Measurements from ENCODE around the gene PLXND1. TPM values are rescaled to one million over a fixed set of nuclear protein-coding genes. Genes with fewer than 3 reads are reported as not detected.
"Not testable (repeated sequence)": the region's sequence is repeated elsewhere in the genome, so short reads cannot be mapped to it uniquely, and the experiment has no call there.

The PLXND1 gene
- total and polyA plus RNA-seq, 9 donors = 91.2 to 175 (median 141) TPM

DNA sequence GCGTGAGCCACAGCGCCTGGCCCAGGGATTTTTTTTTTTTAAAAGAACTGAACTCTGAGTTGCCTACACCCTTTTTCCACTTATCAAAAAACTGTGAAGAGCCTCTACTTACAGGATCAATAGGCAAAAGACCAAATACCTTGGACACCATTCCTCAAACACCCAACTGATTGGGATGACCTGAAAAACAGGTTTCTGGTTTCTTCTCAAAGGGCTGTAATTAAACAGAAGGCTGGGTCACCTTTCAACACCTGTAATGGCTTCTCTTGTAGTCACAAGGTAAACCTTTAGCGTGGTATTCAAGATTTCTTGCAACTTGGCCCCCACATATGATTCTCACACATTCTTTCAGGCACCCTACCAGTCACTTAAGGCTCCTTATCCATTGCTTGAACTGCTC lies 38.4 kb upstream of the PLXND1 start:
- peaks cover 4% of the 10 kb centered on the region for H3K36me3 ChIP-seq (ENCODE audit: control insufficient read depth, insufficient read depth, low read length)
- H3K4me1 ChIP-seq (ENCODE audit: control insufficient read depth, insufficient read depth, low read length) = peaks cover 5% of the 10 kb centered on the region
- no peak overlapping the region for H3K4me3 ChIP-seq (ENCODE audit: low read length)
- H3K27ac ChIP-seq (ENCODE audit: low read length) = no peak overlapping the region
- 97% methylated on average over 3 of the region's 3 CpGs for WGBS (ENCODE audit: insufficient coverage)
- no peaks in the 10 kb centered on the region for H3K9me3 ChIP-seq (replicated peaks; ENCODE audit: control insufficient read depth, low read depth, low read length)
- DNase-seq = no peak
- H3K27me3 ChIP-seq (ENCODE audit: control insufficient read depth, insufficient read depth, low read length) = no peaks in the 10 kb centered on the region

DNA sequence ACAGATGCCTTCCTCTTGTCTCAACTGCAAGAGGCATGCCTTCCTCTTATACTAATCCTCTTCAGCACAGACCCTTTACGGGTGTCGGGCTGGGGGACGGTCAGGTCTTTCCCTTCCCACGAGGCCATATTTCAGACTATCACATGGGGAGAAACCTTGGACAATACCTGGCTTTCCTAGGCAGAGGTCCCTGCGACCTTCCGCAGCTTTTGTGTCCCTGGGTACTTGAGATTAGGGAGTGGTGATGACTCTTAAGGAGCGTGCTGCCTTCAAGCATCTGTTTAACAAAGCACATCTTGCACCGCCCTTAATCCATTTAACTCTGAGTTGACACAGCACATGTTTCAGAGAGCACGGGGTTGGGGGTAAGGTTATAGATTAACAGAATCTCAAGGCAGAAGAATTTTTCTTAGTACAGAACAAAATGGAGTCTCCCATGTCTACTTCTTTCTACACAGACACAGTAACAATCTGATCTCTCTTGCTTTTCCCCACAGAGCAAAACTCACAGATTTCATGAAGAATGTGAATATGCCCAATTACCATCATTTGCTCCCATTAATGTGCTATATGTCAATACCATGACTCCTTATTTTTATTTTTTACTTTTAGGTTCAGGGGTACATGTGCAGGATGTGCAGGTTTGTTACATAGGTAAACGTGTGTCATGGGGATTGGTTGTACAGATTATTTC lies 35.2 kb upstream of the PLXND1 start:
- H3K4me1 ChIP-seq (ENCODE audit: control insufficient read depth, insufficient read depth, low read length); DNase-seq; H3K27me3 ChIP-seq (ENCODE audit: control insufficient read depth, insufficient read depth, low read length); H3K9me3 ChIP-seq (replicated peaks; ENCODE audit: control insufficient read depth, low read depth, low read length); H3K4me3 ChIP-seq (ENCODE audit: low read length); H3K36me3 ChIP-seq (ENCODE audit: control insufficient read depth, insufficient read depth, low read length); H3K27ac ChIP-seq (ENCODE audit: low read length): not testable (repeated sequence)
- WGBS (ENCODE audit: insufficient coverage) = no CpG with 5 or more reads among the region's 10 CpGs

DNA sequence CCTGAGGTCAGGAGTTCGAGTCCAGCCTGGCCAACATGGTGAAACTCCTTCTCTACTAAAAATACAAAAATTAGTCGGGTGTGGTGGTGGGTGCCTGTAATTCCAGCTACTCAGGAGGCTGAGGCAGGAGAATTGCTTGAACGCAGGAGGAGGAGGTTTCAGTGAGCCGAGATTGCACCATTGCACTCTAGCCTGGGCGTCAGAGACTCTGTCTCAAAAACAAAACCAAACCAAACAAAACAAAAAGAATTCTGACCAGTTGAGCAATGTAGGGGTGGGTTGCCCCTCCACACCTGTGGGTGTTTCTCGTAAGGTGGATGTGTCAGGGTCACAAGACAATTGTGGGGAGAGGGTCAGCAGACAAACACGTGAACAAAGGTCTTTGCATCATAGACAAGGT lies 34.5 kb upstream of the PLXND1 start:
- H3K27me3 ChIP-seq (ENCODE audit: control insufficient read depth, insufficient read depth, low read length); H3K4me3 ChIP-seq (ENCODE audit: low read length); H3K9me3 ChIP-seq (replicated peaks; ENCODE audit: control insufficient read depth, low read depth, low read length); H3K36me3 ChIP-seq (ENCODE audit: control insufficient read depth, insufficient read depth, low read length); H3K27ac ChIP-seq (ENCODE audit: low read length); DNase-seq; H3K4me1 ChIP-seq (ENCODE audit: control insufficient read depth, insufficient read depth, low read length): not testable (repeated sequence)
- WGBS (ENCODE audit: insufficient coverage) = no CpG with 5 or more reads among the region's 7 CpGs

DNA sequence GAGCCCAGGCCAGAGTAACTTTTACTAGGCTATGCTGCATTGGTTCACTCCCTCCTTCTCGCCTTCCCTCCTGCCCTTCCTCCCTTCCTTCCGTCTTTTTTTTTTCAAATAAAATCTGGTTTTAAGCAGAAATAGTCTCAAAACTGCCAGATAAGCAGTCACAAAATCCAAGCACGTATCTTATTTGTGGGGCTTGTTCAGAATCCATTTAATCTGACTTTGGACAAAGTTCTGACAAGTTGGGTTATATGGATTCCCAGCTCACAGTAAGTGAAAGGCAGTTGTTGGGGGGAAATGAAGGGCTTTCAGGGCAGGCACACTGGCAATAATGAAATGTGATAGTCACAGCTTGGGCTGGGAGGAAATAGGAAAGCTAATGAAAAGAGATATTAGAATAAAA lies 32.0 kb upstream of the PLXND1 start:
- Histone ChIP-seq H3K27me3 (ENCODE audit: control insufficient read depth, insufficient read depth, low read length) (no peaks in the 10 kb centered on the region), H3K27ac (ENCODE audit: low read length) (no peak overlapping the region), H3K4me1 (ENCODE audit: control insufficient read depth, insufficient read depth, low read length) (no peaks in the 10 kb centered on the region), H3K4me3 (ENCODE audit: low read length) (no peak overlapping the region), H3K9me3 (replicated peaks; ENCODE audit: control insufficient read depth, low read depth, low read length) (peaks cover 5% of the 10 kb centered on the region), H3K36me3 (ENCODE audit: control insufficient read depth, insufficient read depth, low read length) (no peaks in the 10 kb centered on the region)
- DNase-seq = no peak
- WGBS (ENCODE audit: insufficient coverage) = 73% methylated on average over 2 of the region's 3 CpGs

DNA sequence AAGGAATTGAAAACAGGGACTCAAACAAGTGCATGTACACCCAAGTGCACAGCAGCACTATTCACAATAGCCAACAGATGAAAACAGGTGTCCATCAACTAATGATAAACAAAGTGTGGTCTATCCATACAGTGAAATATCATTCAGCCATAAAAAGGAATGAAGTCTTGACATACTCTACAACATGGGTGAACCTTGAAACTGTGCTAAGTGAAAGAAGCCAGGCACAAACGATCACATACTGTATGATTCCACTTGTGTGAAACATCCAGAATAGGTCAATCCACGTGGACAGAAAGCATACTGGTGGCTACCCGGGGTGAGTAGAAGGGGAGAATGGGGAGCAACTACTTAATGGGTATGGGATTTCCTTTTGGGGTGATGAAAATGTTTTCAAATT lies 29.6 kb upstream of the PLXND1 start:
- Histone ChIP-seq H3K27ac (ENCODE audit: low read length) (no peak overlapping the region), H3K27me3 (ENCODE audit: control insufficient read depth, insufficient read depth, low read length) (no peaks in the 10 kb centered on the region), H3K9me3 (replicated peaks; ENCODE audit: control insufficient read depth, low read depth, low read length) (peaks cover 5% of the 10 kb centered on the region), H3K4me1 (ENCODE audit: control insufficient read depth, insufficient read depth, low read length) (no peaks in the 10 kb centered on the region), H3K36me3 (ENCODE audit: control insufficient read depth, insufficient read depth, low read length) (no peaks in the 10 kb centered on the region), H3K4me3 (ENCODE audit: low read length) (no peak overlapping the region)
- 90% methylated on average over 2 of the region's 3 CpGs for WGBS (ENCODE audit: insufficient coverage)
- DNase-seq = no peak

DNA sequence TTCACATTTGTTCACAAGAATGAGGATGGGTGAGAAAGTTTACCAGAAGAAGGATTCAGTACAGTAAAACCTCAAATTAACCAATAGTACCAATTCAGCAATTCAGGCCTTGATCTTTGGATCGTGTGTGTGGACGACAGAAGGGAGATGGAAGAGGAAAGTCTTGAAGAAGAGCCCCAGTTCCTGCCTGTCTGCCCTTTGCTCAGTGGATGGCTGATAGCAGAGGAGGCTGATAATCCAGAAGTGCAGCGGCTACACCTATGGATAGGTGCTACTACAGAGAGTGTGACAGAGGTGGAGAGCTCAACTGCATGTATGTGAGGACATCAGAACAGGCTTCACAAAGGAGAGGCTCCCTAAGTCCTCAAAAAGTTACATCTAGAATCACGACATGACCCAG lies 29.2 kb upstream of the PLXND1 start:
- Histone ChIP-seq H3K27me3 (ENCODE audit: control insufficient read depth, insufficient read depth, low read length) (no peaks in the 10 kb centered on the region), H3K4me3 (ENCODE audit: low read length) (no peak overlapping the region), H3K9me3 (replicated peaks; ENCODE audit: control insufficient read depth, low read depth, low read length) (peaks cover 5% of the 10 kb centered on the region), H3K36me3 (ENCODE audit: control insufficient read depth, insufficient read depth, low read length) (no peaks in the 10 kb centered on the region), H3K27ac (ENCODE audit: low read length) (no peak overlapping the region), H3K4me1 (ENCODE audit: control insufficient read depth, insufficient read depth, low read length) (no peaks in the 10 kb centered on the region)
- DNase-seq = no peak
- WGBS (ENCODE audit: insufficient coverage) = no CpG with 5 or more reads among the region's 4 CpGs

DNA sequence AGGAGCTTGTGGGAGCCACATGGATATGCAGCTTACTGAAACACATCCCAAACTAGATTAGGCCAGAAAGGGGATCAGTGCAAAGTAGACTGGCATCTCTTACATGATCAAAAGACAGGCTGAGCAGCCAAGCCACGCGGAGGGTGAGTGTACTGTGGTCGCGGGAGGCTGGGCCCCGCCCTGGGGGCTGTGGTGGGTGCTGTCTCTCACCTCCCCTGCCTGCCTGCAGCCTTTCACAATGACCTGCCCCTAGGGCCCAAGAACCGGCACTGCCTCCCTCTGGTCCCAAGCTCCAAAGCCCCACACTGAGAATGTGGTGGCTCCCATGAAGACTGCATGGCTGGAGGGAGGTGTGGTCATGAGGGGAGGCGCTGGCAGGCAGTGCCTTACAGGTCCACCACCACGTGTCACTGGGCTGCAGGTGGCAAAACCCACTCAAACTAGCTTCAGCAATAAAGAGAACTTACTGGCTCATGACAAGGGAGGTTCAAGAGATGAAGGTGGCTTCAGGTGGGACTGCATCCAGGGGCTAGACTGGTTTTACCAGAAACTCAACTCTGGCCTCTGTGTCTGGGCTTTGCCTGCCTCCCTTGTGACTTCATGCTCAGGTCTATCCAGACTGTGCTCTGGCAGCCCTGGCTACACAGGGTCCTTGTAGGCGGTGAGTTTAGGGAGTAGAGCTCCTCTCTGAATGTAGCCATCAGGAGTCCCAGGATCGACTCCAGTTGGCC lies 27.4 kb upstream of the PLXND1 start:
- Histone ChIP-seq H3K27ac (ENCODE audit: low read length) (no peak overlapping the region), H3K36me3 (ENCODE audit: control insufficient read depth, insufficient read depth, low read length) (no peaks in the 10 kb centered on the region), H3K4me3 (ENCODE audit: low read length) (no peak overlapping the region), H3K27me3 (ENCODE audit: control insufficient read depth, insufficient read depth, low read length) (no peaks in the 10 kb centered on the region), H3K9me3 (replicated peaks; ENCODE audit: control insufficient read depth, low read depth, low read length) (peaks cover 5% of the 10 kb centered on the region), H3K4me1 (ENCODE audit: control insufficient read depth, insufficient read depth, low read length) (no peaks in the 10 kb centered on the region)
- WGBS (ENCODE audit: insufficient coverage) = 62% methylated on average over 3 of the region's 10 CpGs
- no peak for DNase-seq

DNA sequence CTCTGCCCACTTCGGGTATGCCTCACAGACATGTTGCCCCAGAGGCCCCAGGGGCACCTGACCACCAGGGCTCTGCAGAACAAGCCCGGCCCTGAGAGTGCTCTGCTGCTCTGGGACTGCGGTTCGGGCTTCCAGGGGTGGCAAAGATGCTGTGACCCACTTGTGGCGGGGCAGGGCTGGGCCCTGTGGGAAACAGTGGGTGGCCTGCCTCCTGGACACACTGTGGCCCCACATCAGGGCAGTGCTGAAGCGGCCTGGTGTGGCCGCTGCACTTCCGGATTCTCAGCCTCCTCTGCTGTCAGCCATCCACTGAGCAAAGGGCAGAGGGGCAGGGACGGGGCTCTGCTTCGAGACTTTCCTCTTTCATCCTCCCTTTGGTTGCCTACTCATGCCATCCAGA lies 26.5 kb upstream of the PLXND1 start:
- H3K4me1 ChIP-seq (ENCODE audit: control insufficient read depth, insufficient read depth, low read length) = peaks cover 2% of the 10 kb centered on the region
- peaks cover 5% of the 10 kb centered on the region for H3K9me3 ChIP-seq (replicated peaks; ENCODE audit: control insufficient read depth, low read depth, low read length)
- no peaks in the 10 kb centered on the region for H3K36me3 ChIP-seq (ENCODE audit: control insufficient read depth, insufficient read depth, low read length)
- no peak overlapping the region for H3K4me3 ChIP-seq (ENCODE audit: low read length)
- DNase-seq = no peak
- 91% methylated on average over 10 of the region's 10 CpGs for WGBS (ENCODE audit: insufficient coverage)
- no peaks in the 10 kb centered on the region for H3K27me3 ChIP-seq (ENCODE audit: control insufficient read depth, insufficient read depth, low read length)
- no peak overlapping the region for H3K27ac ChIP-seq (ENCODE audit: low read length)

DNA sequence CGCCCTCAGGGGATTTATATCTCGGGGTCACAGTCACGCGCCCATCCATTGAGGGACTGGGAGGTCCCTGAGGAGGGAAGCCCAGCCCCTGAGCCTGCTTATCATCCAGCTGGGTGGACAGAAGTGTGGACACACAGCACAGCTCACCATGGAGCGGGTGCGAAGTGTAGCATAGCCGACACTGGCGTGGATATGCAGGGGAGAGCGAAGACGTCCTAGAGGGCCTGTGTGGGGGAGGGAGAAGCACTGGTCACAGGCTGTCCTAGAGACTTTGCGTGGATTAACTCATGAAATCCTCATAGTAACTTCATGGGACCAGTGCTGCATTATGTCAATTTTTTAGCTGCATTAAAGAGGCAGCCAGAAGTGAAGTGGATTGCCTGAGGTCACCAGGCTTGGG lies 26.1 kb upstream of the PLXND1 start:
- Histone ChIP-seq H3K27ac (ENCODE audit: low read length) (no peak overlapping the region), H3K4me1 (ENCODE audit: control insufficient read depth, insufficient read depth, low read length) (peaks cover 7% of the 10 kb centered on the region), H3K27me3 (ENCODE audit: control insufficient read depth, insufficient read depth, low read length) (no peaks in the 10 kb centered on the region), H3K4me3 (ENCODE audit: low read length) (no peak overlapping the region), H3K9me3 (replicated peaks; ENCODE audit: control insufficient read depth, low read depth, low read length) (peaks cover 5% of the 10 kb centered on the region), H3K36me3 (ENCODE audit: control insufficient read depth, insufficient read depth, low read length) (no peaks in the 10 kb centered on the region)
- DNase-seq = no peak
- WGBS (ENCODE audit: insufficient coverage) = 86% methylated on average over 11 of the region's 11 CpGs

DNA sequence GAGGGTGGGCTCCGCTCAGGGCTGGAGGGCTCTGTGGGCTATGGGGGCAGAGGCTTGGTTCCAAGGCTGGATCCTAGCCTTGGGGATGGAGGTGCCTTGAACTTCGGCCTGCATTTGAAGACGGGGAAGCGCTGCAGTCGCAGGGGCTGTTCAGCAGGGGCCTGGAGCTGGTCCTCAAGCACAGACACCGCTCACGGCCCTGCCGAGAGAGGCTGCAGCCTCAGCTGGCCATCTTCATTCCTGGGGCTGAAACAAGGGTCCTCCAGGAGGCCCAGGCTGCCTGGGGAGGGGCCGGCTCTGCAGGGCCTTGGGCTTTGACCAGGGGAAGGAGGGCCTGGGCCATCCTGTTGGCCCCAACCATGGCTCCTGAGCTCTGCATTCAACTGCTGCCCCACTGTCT lies 25.6 kb upstream of the PLXND1 start:
- H3K4me3 ChIP-seq (ENCODE audit: low read length) = no peak overlapping the region
- no peaks in the 10 kb centered on the region for H3K36me3 ChIP-seq (ENCODE audit: control insufficient read depth, insufficient read depth, low read length)
- WGBS (ENCODE audit: insufficient coverage) = 73% methylated on average over 9 of the region's 9 CpGs
- no peak for DNase-seq
- H3K27ac ChIP-seq (ENCODE audit: low read length) = no peak overlapping the region
- H3K9me3 ChIP-seq (replicated peaks; ENCODE audit: control insufficient read depth, low read depth, low read length) = peaks cover 5% of the 10 kb centered on the region
- H3K4me1 ChIP-seq (ENCODE audit: control insufficient read depth, insufficient read depth, low read length) = peaks cover 11% of the 10 kb centered on the region
- no peaks in the 10 kb centered on the region for H3K27me3 ChIP-seq (ENCODE audit: control insufficient read depth, insufficient read depth, low read length)

Data from muscle of leg (tissue), 11 donors.